Uterus (tissue), 2 donors: ENCODE data around the gene CAMK2A.

Source experiments
- POLR2A ChIP-seq, 2 donors: fragments of 450-650 bp; IDR thresholded peaks; one replicate each; pipeline ENCODE4 v1.6.1; 2016; ENCODE audit warnings: antibody characterized with exemption in 2 of 2, mild to moderate bottlenecking in 1 of 2, moderate library complexity in 1 of 2
- TF ChIP-seq, protein P1 (sequence below), 4 experiments: fragments of 200-600 bp in 2 of 4; fragments of 450-650 bp in 2 of 4; sonication (generic) in 2 of 4; IDR thresholded peaks; one replicate each; pipeline ENCODE4 v1.5.1; 2016 to 2019; ENCODE audit warnings: antibody characterized with exemption in 4 of 4, mild to moderate bottlenecking in 2 of 4, moderate library complexity in 1 of 4

DNA sequence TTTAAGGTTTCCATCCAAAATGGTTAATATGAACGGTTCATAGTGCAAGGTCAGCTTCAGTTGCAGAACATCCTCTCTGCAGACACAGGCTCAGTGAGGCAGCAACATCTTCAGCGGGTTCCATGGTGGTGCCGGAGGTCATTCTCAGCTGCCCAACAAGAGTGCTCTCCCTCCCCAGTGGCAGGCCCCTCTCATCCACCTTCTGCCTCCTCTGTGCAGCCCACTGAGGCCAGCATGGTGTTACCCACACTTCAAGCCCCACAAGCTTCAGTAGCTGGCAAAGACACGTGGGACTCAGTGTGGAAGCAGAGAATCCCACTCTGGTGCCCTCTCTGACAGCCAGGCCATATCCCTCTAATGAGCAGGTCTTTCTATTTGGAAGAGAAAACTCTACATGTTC is 17.2 kb upstream of the CAMK2A start:
- TF ChIP-seq, protein P1, sequence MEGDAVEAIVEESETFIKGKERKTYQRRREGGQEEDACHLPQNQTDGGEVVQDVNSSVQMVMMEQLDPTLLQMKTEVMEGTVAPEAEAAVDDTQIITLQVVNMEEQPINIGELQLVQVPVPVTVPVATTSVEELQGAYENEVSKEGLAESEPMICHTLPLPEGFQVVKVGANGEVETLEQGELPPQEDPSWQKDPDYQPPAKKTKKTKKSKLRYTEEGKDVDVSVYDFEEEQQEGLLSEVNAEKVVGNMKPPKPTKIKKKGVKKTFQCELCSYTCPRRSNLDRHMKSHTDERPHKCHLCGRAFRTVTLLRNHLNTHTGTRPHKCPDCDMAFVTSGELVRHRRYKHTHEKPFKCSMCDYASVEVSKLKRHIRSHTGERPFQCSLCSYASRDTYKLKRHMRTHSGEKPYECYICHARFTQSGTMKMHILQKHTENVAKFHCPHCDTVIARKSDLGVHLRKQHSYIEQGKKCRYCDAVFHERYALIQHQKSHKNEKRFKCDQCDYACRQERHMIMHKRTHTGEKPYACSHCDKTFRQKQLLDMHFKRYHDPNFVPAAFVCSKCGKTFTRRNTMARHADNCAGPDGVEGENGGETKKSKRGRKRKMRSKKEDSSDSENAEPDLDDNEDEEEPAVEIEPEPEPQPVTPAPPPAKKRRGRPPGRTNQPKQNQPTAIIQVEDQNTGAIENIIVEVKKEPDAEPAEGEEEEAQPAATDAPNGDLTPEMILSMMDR (IDR thresholded peaks at IDR 0.05) = no peak
- TF ChIP-seq POLR2A (IDR thresholded peaks at IDR 0.05) = no peak
